NCI-H146 treated with DMSO at 0.1 percent for 48 hours (cell line): ENCODE measurements around the gene MLYCD.

ENCODE experiments used
- DNase-seq: peaks from one replicate; lab custom pipeline; 2025; ENCODE audit not compliant: unreplicated experiment; lab: John Stamatoyannopoulos, UW

The MLYCD gene

GRCh38 chr16:83954577-83955016 lies 55.7 kb downstream of the MLYCD start:
- no peak for DNase-seq

- DNase-seq, result no peak
These were observed 56.6 kb downstream of the MLYCD start for GRCh38 chr16:83955218-83956130.

GRCh38 chr16:83956336-83957289 lies 57.7 kb downstream of the MLYCD start:
- peak; percentile 21 for DNase-seq

GRCh38 chr16:83957296-83957855 lies 58.5 kb downstream of the MLYCD start:
- no peak for DNase-seq

- no peak for DNase-seq
These were observed 59.4 kb downstream of the MLYCD start for GRCh38 chr16:83958137-83958845.

GRCh38 chr16:83958846-83959565 lies 60.1 kb downstream of the MLYCD start:
- DNase-seq, result no peak

GRCh38 chr16:83959656-83960434 lies 60.9 kb downstream of the MLYCD start:
- no peak for DNase-seq

GRCh38 chr16:83960521-83961249 lies 61.8 kb downstream of the MLYCD start:
- DNase-seq, result no peak

GRCh38 chr16:83961591-83961990 lies 62.7 kb downstream of the MLYCD start:
- no peak for DNase-seq

- no peak for DNase-seq
These were observed 64.6 kb downstream of the MLYCD start for GRCh38 chr16:83963277-83964119.

GRCh38 chr16:83964684-83965443 lies 65.9 kb downstream of the MLYCD start:
- no peak for DNase-seq

GRCh38 chr16:83965444-83966152 lies 66.7 kb downstream of the MLYCD start:
- DNase-seq, result no peak

GRCh38 chr16:83966153-83966696 lies 67.3 kb downstream of the MLYCD start:
- DNase-seq, result no peak

- no peak for DNase-seq
These were observed 68.2 kb downstream of the MLYCD start for GRCh38 chr16:83967091-83967490.

- no peak for DNase-seq
These were observed 69.0 kb downstream of the MLYCD start, which contains the start of gene NECAB2 for GRCh38 chr16:83967838-83968305. Gene NECAB2, plus strand, starts transcription at chr16:83968244. Its CDS starts 405 bp downstream, at chr16:83968649.
